ENCODE measurements around the gene TBC1D5. TPM values are rescaled to one million over a fixed set of nuclear protein-coding genes. Genes with fewer than 3 reads are reported as not detected.
"Not testable (repeated sequence)": the region's sequence is repeated elsewhere in the genome, so short reads cannot be mapped to it uniquely, and the experiment has no call there.

The TBC1D5 gene
- total RNA-seq, 1 donor from 2014 or later, result 55.6 TPM

DNA sequence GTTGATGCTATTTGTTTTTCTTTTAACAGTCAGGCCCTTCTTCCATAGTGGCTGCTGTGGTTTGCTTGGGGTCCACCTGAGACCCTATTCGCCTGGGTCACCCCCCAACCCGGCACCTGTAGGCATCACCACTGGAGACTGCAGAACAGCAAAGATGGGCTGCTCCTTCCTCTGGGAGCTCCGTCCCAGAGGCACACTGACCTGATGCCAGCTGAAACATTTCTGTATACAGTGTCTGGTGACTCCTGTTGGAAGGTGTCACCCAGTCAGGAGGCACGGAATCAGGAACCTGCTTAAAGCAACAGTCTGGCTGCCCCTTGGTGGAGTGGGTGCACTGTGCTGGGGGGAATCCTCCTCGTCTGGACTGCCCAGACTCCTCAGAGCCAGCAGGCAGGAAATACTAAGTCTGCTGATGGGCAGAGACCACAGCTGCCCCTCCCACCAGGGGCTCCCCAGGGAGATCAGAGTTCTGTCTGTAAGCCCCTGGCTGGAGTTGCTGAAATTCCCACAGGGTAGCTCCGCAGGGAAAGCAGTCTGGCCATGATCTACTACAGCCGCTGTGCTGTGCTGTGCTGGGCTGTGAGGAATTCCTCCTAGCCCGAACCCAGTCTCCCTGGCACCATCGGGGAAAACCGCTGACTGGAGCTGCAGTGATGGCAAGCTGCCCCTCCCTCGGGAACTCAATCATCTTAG lies 248.2 kb downstream of the TBC1D5 start:
- DNase-seq (ENCODE audit: low spot score, unreplicated experiment), result no peak

DNA sequence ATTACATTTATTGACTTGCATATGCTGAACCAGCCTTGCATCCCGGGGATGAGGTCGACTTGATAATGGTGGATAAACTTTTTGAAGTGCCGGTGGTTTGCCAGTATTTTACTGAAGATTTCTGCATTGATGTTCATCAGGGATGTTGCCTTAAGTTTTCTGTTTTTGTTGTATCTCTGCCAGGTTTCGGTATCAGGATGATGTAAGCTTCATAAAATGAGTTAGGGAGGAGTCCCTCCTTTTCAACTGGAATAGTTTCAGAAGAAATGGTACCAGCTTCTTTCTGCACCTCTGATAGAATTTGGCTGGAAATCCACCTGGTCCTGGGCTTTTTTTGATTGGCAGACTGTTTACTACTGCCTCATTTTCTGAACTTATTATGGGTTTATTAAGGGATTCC lies 250.8 kb downstream of the TBC1D5 start:
- H3K4me1 Mint-ChIP-seq (ENCODE audit: low read depth), result no peaks in the 10 kb centered on the region
- peaks cover 31% of the 10 kb centered on the region for H3K36me3 Mint-ChIP-seq (ENCODE audit: insufficient read depth)
- TF ChIP-seq, protein P1, sequence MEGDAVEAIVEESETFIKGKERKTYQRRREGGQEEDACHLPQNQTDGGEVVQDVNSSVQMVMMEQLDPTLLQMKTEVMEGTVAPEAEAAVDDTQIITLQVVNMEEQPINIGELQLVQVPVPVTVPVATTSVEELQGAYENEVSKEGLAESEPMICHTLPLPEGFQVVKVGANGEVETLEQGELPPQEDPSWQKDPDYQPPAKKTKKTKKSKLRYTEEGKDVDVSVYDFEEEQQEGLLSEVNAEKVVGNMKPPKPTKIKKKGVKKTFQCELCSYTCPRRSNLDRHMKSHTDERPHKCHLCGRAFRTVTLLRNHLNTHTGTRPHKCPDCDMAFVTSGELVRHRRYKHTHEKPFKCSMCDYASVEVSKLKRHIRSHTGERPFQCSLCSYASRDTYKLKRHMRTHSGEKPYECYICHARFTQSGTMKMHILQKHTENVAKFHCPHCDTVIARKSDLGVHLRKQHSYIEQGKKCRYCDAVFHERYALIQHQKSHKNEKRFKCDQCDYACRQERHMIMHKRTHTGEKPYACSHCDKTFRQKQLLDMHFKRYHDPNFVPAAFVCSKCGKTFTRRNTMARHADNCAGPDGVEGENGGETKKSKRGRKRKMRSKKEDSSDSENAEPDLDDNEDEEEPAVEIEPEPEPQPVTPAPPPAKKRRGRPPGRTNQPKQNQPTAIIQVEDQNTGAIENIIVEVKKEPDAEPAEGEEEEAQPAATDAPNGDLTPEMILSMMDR (IDR thresholded peaks at IDR 0.05; ENCODE audit: unreplicated experiment), result no peak
- no peak overlapping the region for H3K27ac Mint-ChIP-seq
- H3K27me3 Mint-ChIP-seq, result no peaks in the 10 kb centered on the region
- no peak for DNase-seq (ENCODE audit: low spot score, unreplicated experiment)
- peaks cover 48% of the 10 kb centered on the region for H3K9me3 Mint-ChIP-seq (ENCODE audit: low read depth)
- no peak overlapping the region for H3K4me3 Mint-ChIP-seq (ENCODE audit: low read depth)

More for the DNA sequence above, 248.2 kb downstream of the TBC1D5 start:
- Mint-ChIP-seq H3K27me3 (no peaks in the 10 kb centered on the region), H3K4me1 (ENCODE audit: low read depth) (peaks cover 2% of the 10 kb centered on the region), H3K4me3 (ENCODE audit: low read depth) (no peak overlapping the region), H3K36me3 (ENCODE audit: insufficient read depth) (peaks cover 27% of the 10 kb centered on the region), H3K27ac (no peak overlapping the region), H3K9me3 (ENCODE audit: low read depth) (peaks cover 42% of the 10 kb centered on the region)
- TF ChIP-seq, protein P1 (IDR thresholded peaks at IDR 0.05; ENCODE audit: unreplicated experiment), result no peak

DNA sequence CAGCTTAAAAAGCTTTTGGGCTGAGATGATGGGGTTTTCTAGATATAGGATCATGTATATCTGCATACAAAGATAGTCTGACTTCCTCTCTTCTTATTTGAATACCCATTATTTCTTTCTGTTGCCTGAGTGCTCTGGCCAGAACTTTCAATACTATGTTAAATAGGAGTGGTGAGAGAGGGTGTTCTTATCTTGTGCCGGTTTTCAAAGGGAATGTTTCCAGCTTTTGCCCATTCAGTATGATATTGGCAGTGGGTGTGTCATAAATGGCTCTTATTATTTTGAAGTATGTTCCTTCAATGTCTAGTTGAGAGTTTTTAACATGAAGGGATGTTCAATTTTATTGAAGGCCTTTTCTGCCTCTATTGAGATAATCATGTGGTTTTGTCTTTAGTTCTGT lies 251.2 kb downstream of the TBC1D5 start:
- H3K27ac Mint-ChIP-seq; H3K4me3 Mint-ChIP-seq (ENCODE audit: low read depth); DNase-seq (ENCODE audit: low spot score, unreplicated experiment); H3K4me1 Mint-ChIP-seq (ENCODE audit: low read depth); H3K27me3 Mint-ChIP-seq: not testable (repeated sequence)
- Mint-ChIP-seq H3K9me3 (ENCODE audit: low read depth) (peaks cover 48% of the 10 kb centered on the region), H3K36me3 (ENCODE audit: insufficient read depth) (peaks cover 33% of the 10 kb centered on the region)

DNA sequence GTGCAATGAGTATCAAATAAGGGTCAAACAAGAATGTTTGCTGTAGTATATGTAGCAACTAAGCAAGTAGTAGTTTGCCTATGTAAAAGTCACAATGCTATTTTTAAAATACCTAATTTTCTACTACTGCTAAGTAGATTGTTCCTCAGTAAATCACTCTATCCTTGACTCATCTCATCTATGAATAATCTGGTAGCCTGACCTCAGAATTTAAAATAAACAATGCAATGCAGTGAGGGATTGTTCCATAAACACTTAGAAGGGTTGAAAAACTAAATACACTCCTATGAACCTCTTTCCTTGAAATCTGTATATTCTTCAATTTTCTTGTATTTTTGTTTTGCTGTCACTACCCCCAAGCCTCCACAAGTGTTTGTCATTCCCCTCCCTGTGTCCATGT lies 253.3 kb downstream of the TBC1D5 start:
- TF ChIP-seq, protein P1 (IDR thresholded peaks at IDR 0.05; ENCODE audit: unreplicated experiment), result no peak
- H3K36me3 Mint-ChIP-seq (ENCODE audit: insufficient read depth), result peaks cover 34% of the 10 kb centered on the region
- H3K4me1 Mint-ChIP-seq (ENCODE audit: low read depth), result no peaks in the 10 kb centered on the region
- no peak overlapping the region for H3K4me3 Mint-ChIP-seq (ENCODE audit: low read depth)
- H3K9me3 Mint-ChIP-seq (ENCODE audit: low read depth), result peaks cover 48% of the 10 kb centered on the region
- no peak for DNase-seq (ENCODE audit: low spot score, unreplicated experiment)
- no peak overlapping the region for H3K27ac Mint-ChIP-seq
- H3K27me3 Mint-ChIP-seq, result no peaks in the 10 kb centered on the region

DNA sequence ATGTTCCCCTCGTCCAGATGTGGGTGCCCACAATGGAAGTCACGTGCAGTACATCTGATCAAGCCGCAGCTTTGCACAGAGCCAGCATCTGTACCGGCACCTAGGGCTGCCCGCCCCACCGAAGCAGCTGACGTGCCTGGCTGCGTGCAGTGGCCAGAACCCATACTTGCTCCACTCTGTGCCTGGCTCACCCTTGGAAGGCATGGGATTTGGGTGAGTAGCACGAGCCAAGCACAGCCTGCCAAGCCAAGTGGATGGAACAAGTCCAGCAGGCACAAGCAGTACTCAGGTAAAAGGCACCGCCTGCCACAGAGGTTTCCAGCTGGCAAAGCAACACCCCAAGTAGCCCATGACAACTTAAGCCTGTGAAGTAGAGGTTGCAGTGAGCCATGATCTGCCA lies 261.3 kb downstream of the TBC1D5 start:
- Mint-ChIP-seq H3K27ac (no peak overlapping the region), H3K36me3 (ENCODE audit: insufficient read depth) (no peaks in the 10 kb centered on the region), H3K4me1 (ENCODE audit: low read depth) (no peaks in the 10 kb centered on the region), H3K9me3 (ENCODE audit: low read depth) (no peaks in the 10 kb centered on the region), H3K4me3 (ENCODE audit: low read depth) (no peak overlapping the region), H3K27me3 (no peaks in the 10 kb centered on the region)
- DNase-seq (ENCODE audit: low spot score, unreplicated experiment), result no peak
- TF ChIP-seq, protein P1 (IDR thresholded peaks at IDR 0.05; ENCODE audit: unreplicated experiment), result no peak
